Sciatic nerve (tissue), 2 donors: ENCODE data around the gene PDGFA. TPM values are rescaled to one million over a fixed set of nuclear protein-coding genes. Genes with fewer than 3 reads are reported as not detected.

Experiments used
- ATAC-seq: fragments of 200-7000 bp; cut with Tn5 transposase; one replicate; pipeline ENCODE4 v1.9.1; 2020; ENCODE audit warnings: mild to moderate bottlenecking, moderate library complexity
- DNase-seq: peaks from one replicate; pipeline ENCODE4 v3.0.0-alpha.2; 2020; ENCODE audit warnings: low spot score
- intact Hi-C: fragments of 100-400 bp; cut with DNase I; formaldehyde crosslinking; loops from one replicate; pipeline ENCODE4 v1.14.2; 2022
- total RNA-seq: library from RNA; stranded (reverse); fragmentation: NEBNext Ultra II Directional; extraction: Animal tissue kit (Norgen Biotek cat#: 25700); gene quantifications from one replicate; pipeline ENCODE4 v1.2.1, GENCODE V29; 2021
- donor health status: DM: no; HTN: no; CAD: no.
- donor health status: DM: no; HTN: no; CAD: no.

PDGFA gene
- total RNA-seq, 1 donor from 2014 or later: 36.5 TPM

DNA sequence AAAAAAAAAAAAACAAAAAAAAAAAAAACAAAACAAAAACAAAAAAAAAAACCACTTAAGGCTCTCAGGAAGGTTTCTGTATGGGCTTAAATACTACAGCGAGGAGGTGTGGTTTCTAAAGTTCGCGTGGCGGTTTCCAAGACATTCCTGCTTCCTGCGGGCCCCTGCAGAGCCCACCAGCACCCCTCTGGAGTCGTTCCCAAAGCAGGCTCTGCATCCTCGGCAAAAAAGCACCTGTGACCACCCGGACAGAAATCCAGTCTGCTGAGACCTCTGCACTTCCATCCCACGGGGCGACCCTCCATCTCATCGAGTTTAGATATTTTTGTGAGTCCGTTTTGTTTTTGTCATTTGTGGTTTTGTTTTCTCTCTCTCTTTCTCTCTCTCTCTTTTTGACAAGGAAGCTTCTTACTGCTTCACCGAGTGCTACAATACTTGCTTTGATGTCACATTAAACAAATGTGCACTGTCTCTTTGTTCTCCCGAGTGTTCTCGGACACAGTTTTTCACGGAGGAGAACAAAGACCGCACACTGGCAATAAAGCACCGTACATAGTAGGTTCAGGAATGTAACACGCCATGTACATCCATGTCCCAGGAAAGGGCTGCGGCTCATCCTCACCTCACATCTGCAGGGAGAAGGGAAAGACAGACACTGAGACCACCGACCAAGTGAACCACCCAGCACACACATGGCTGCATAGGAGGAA lies 21.5 kb downstream of the PDGFA start:
- DNase-seq (no peak), ATAC-seq (no peak)
- intact Hi-C loops: no loop called here

DNA sequence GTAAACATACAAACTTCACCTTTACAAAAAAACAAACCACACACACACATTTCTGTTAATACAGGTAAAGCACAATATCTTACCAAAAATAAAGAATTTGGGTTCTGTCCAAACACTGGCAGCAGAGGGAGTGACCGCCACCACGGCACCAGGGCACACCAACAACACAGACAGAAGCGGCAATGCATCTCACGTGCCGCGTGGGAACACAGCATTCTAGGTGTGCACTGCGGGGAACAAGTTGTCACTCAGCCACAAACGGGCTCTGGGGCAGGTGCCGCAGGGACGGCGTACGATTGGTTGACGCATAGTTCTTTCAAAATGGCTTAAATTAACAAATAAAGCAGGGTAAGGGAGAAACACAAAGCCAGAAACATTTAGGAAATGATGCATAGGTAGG lies 22.3 kb downstream of the PDGFA start:
- intact Hi-C loops: no loop called here
- ATAC-seq (no peak), DNase-seq (no peak)

DNA sequence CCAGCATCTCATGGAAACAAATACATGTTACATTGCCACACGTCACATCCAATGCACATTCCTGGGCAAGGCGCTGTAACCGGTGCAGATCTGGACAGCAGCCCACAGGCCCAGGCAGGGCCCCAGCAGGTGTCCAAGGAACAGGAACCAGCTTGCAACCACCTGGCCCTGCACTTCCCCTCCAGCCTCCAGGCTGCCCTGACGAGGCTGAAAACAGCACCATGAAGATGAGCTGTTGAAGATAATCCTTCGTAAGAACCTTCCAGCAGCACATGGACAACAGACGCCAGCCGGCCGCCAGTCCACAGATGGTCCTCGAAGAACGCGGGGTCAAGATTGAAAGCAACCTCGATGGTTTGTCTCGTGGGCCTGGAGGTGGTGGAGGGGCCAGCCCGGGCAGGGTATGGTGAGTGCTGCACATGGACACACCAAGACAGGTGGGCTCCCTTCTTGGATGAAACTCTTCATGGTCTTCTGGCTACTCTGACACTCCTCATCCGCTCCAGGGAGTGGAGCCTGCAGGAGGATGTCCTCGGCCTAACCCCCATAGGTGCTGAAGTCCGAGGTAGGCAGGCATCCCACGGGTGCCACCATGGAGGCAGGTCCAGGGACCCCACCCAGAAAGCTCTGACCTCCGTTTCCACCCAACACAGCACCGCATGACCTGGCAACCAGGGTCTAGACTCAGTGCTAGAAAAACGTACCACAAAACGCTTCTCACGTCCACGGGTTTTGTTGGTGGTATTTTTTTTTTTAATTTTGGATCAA lies 22.9 kb downstream of the PDGFA start:
- ATAC-seq (no peak), DNase-seq (no peak)
- intact Hi-C loops: no loop called here

DNA sequence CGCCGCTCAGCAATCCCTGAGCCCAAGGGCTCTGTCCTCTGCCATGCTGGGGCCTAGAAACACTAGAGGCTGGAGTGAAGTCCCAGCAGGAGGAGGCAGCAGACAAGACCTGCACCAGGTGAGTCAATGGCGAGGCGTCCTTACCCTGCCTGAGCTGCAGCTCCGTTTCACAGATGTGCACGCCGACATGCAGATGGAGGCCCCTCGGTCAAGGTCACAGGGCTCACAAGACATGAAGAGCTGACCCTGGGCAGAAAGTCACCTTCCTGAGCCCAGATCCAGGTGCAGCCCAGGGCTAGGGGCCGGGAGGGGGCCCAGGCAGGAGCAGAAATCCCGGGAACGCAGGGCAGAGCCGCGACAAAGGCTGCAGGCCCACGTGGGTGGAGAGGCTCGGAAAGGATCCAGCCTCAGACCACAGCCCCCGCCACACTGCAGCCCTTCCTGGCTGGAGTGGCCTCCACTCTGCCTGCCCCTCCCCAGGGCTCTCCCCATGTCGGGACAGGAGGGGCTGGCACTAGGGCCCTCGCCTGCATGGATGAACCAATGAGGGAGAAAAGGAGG lies 23.8 kb downstream of the PDGFA start:
- intact Hi-C loops: no loop called here
- DNase-seq: no peak

DNA sequence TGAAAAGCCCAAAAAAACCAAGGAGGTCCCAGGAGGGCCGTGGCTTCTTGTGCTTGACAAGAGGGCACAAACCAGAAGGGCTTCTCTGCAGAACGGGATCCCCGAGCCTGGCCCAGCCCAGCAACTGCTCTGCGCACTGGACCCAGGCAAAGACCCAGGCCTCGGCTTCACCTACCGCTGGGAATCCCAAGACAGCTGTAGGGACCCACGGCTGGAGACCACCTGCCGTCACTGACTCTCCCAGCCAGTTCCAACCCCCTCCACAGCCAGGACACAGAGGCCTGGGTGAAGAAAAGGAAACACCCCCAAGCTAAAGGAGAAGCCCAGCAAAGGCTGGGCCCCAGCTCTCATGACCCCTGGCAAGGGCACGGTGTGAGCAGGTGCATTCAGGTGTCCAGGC lies 24.3 kb downstream of the PDGFA start:
- ATAC-seq (no peak), DNase-seq (peak; percentile 47)
- intact Hi-C loops: no loop called here

More for the DNA sequence above, 23.8 kb downstream of the PDGFA start:
- ATAC-seq: no peak

DNA sequence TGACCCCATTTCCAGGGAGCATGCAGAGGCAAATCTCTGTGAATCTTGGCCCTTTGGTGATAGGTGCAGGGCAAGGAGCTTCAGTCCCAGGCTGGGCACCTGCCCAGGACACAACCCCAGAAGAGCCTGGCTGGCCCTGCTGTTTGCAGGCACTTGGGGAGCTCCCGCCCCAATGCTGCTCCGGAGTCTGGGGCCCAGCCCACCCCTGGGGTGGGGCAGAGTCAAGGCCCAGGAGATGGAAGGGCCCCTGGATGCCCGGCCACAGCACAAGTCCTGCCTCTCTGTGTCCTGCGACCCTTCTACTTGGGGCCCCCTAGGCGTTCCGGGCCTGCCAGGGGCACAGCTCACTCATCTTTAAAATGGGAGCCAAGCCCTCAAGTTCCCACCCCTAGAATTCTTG lies 24.7 kb downstream of the PDGFA start:
- peak; percentile 39 for DNase-seq
- ATAC-seq: no peak
- intact Hi-C loops: no loop called here

DNA sequence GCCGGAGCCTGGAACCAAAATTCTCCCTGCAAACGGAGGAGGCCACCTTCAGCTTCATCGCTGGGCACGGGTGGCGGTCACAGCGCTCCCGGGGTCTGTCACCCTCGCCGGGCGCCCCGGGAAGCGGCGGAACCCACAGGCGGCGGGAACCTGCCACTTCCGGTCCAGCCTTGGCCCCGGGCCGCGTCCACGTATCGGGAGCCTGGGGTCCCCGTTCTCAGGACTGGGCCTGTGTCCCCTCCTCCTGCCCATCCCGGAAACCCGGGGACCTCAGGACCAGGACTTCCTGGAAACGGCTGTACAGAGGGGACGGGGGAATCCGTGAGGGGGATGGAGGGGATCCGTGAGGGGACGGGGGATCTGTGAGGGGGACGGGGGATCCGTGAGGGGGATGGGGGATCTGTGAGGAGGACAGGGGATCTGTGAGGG lies 25.4 kb downstream of the PDGFA start:
- intact Hi-C loops: no loop called here
- DNase-seq (peak; percentile 57), ATAC-seq (no peak)

DNA sequence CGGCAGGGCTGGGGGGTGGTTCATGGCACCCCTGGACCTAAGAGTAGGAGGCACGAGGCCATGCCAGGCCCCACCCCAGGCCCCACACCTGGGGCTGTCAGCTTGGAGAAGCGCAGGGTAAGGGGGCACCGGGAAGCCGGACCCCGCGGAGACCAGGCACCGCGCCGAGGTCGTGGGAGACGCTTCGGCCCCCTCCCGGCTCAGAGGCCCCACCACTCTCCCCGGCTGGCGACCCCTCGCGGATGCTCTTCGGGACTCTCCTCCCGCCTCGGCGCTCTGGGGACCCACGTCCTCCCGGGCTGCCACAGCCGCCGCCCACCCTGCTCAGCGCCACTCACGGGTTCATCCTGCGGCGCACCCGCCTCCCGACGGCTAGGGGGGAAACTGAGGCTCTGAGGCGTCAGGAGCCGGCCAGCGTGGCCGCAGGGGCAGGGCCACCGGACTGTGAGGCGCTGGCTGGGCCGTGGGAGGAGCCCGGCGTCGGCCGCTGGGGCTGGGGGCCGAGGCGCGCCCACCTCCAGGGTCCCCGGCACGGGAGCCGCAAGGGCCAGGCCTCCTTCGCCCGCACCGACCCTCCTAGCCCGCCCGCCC lies 25.9 kb downstream of the PDGFA start:
- no peak for ATAC-seq

DNA sequence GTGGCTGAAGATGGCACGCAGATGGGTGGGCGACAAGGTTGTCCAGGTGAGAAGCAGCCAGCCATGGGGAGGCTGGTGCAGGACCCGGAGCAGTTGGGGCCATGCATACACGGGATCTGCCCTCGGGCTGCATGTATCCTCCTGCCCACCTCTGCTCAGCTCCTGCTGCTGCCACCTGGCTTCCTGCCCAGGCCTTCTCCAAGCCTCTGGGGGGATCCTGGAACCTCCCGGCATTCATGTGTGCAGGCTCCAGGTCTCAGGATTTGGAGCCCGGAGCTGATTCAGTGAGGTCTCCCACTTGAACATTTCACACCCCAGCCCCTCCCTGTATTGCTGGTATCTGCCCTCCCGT lies 27.0 kb downstream of the PDGFA start:
- DNase-seq (peak; percentile 51), ATAC-seq (no peak)
- intact Hi-C loops: no loop called here

More for the DNA sequence above, 25.9 kb downstream of the PDGFA start:
- DNase-seq: peak; percentile 57
- intact Hi-C loops: no loop called here

DNA sequence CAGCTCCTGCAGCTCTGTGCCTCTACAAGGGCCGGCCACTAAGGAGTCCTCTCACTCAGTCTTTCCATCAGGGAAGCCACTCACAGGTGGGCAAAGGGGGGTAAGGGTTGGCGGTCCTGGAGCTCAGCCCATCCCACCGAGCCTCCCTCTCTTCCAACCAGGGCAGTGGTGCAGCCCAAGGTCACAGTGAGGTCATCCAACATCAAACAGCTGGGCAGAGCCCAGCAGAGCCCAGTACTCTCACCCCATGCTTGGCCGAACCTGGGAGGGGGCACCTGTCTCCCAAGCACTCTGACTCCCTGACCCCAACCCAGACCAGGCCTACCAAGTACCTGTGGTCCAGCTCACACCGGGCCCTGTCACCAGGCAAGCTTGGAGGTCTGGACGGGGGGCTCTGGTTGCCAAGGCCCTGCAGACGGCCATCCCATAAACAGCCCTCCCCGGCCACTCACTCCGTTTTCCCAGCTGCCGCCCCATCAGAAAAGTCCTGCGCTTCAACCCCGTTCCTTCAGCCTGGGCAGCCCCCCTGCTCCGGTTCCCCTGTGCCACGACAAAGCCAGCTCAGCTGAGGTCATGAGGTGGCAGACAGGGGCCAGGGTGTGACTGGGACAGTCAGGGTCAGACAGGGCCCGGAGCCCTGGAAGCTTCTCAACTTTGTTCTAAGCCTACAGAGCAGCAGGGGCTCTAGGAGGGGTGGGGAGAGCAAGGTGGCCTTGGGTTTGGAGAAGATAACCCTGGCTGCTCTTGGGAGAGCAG lies 27.5 kb downstream of the PDGFA start:
- ATAC-seq (peak; percentile 11), DNase-seq (peak; percentile 56)
- intact Hi-C loops: no loop called here

DNA sequence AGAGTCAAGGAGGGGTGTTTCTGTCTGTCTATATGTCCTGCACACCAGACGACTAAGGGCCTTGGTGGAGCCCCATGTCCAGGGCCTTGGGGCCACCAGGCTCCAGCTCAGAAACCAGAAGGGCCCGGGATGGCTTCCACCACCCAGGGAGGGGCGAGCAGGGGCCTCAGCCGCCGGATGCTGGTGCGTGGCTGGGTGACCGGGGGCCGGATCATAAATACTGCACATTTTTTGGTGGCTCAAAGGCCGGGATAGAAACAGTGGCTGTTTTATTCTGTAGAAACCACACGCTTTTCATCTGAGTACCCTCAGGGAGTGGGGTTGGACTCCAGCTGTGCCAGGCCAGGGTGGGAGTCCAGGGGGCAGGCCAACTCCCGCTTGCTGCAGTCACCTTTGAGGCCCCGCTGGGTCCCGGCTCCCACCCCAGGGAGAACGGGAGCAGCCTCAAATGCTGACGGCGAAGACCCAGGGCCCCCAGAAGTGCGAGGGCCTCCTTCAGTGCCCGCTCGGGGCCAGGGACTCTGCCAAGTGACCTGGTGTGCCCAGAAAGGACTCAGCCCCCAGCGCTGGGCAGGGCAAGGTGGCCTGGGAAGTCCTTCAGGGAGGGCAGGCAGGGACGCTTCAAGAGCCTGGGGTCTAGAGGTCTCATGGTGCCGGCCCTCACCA lies 28.2 kb downstream of the PDGFA start:
- ATAC-seq (peak; percentile 35), DNase-seq (peak; percentile 56)
- intact Hi-C loops: no loop called here

DNA sequence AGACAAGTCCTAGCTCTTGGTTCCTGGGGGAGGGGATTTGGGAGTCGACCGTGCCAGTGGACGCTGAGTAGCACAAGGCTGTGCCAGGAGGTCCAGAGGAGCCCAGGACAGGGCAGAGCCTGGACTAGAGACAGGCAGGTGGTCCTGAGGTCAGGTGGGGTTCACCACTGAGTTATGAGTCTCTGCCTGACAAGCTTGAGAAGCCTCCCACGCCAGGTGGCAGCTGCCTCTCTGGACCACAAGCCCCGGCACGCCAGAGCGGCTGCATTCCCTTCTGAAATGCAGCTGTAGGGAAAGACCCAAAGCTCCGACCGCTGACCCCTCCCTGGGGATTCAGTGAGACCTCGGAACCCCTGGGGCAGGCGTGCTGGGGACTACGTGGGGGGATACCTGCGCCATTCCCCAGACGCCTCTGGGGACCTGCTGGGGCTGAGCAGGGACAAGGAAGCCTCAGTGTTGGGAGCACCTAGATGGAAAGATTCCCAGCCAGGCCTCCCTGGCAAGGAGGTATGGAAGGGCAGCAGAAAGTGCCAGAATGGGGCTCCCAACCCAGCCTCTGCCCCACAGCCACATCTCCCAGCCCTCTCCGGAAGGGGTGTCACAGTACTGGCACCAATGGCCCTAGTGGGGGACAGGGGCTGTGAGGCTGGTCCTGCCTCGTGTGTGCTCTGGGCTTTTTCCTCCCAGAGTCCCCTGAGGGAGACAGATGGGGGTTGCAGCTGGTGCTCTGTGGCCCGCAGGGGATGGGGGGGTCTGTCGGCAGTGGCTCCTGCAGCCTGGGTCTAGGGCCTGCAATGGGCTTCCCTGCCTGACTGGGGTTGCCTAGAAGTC lies 29.0 kb downstream of the PDGFA start:
- intact Hi-C loops: no loop called here
- peak; percentile 42 for DNase-seq

DNA sequence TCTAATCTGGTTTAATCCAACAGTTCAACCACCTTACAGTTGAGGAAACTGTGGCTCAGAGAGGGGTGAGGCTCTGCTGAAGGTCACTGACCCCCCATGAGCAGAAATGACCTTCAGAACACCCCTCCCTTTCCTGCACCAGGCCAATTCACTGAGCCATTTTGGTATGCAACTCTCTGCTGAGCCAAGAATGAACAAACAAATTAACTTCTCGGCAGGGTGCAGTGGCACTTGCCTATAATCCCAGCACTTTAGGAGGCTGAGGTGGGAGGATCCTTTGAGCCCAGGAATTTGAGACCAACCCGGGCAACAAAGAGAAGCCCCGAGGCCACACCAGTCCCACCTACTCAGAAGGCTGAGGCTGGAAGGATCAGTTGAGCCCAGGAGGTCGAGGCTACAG lies 29.8 kb downstream of the PDGFA start:
- ATAC-seq (no peak), DNase-seq (no peak)
- intact Hi-C loops: no loop called here

More for the DNA sequence above, 29.0 kb downstream of the PDGFA start:
- no peak for ATAC-seq

DNA sequence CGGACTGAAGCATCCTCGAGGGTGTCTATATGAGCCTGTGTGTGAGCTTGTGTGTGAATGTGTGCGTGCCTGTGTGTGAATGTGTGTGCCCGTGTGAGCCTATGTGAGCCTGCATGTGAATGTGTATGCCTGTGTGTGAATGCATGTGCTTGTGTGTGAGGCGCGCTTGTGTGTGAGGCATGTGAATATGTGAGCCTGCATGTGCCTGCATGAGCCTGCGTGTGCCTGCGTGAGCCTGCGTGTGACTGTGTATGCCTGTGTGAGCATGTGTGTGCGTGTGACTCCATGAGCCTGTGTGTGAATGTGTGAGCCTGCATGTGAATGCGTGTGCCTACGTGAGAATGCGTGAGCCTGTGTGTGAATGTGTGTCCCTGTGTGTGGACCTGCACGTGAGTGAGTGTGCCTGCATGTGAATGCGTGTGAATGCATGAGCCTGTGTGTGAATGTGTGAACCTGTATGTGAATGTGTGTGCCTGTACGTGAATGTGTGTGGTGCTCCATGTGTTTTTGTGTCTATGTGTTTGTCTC lies 33.4 kb downstream of the PDGFA start:
- no peak for ATAC-seq

DNA sequence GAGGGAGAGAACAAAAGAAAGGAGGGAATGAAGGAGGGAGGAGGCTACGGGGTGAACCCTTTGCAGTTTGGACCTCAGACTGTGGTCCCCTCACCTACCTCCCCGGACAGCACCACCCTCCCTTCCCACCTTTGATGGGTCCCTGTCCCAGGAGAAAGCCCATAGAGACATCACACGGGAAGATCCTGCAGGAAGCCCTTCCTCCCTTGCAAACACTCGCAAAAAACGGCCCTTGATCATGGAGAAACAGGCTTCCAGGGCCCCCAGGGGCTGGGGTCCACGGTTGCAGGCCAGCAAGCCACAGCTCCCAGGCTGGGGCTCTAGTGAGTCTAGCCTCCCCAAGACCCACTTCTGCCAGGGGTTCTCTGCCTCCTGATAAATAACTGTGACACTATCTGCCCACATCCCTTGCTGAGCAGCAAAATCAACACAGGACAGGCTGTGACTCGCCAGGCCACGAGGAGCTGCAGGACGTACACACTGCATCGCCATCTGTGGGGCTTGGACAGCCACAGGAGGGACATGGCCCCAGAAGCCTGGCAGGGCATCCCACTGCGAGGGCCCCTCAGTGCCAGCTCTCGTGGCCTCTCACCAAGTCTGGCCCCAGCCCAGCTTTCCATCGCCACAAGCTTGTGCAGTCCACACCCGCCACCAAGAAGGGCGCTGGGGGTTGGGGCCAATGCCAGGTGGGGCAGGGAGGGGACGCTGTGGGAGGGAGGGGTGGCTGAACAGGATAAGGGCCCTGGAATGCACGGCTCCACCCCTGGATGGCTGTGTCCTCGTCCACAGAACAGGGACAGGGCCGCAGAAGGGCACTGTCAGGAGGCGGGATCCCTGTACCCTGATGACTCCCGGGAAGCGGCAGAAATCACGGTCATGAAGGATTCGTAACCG lies 34.2 kb downstream of the PDGFA start:
- intact Hi-C loops: no loop called here
- peak; percentile 20 for ATAC-seq
- DNase-seq: peak; percentile 44

More for the DNA sequence above, 33.4 kb downstream of the PDGFA start:
- no peak for DNase-seq
- intact Hi-C loops: no loop called here

DNA sequence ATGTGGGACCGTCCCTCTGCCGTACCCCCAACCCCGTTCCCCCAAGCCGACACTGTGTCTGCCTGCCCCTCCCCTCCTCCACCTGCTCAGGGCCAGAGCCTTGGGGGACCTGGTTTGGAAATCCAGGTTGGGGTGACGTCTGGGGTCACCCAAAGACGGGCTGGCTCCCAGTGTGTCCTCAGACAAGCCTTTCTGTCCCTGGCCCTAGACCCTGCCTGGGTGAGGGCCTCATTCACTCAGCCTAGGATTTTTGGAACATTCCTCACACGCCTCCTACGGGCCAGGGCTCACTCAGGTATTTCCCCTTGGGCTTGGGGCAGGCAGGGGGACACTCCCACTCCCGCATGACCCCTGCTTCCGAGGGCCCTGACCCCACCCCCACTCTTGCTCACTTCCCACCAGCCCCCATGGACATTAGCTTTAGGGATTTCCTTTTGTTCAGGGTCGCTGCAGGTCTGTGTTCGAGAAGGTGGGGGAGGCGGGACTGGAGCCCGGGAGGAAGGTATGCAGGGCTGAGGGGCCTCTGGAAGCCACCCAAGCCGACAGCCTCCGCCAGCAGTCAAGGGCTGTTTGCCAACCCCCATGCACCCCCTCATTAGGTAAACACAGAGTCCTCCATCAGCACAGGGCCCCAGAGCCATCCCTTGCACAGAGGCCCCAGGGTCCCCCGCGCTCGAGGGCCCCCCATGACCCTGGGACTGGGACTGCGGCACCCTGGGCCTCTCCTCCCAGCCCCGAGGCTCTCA lies 35.1 kb downstream of the PDGFA start:
- ATAC-seq (no peak), DNase-seq (peak; percentile 54)
- intact Hi-C loops: no loop called here
